Parathyroid adenoma (tissue), 2 donors: ENCODE measurements around the gene PDIA5.

Source experiments
- H2AFZ ChIP-seq: fragments of 300-600 bp; sonication (generic); one replicate; pipeline ENCODE4 v1.7.0; 2017; ENCODE audit warnings: antibody characterized with exemption, mild to moderate bottlenecking
- H3K27ac ChIP-seq: fragments of 300-600 bp; sonication (generic); one replicate; pipeline ENCODE4 v1.7.0; 2017
- H3K27me3 ChIP-seq: fragments of 300-600 bp; sonication (generic); one replicate; pipeline ENCODE4 v1.7.0; 2017; ENCODE audit warnings: low read length; ENCODE audit not compliant: control insufficient read depth, insufficient read depth
- H3K36me3 ChIP-seq: fragments of 300-600 bp; sonication (generic); one replicate; pipeline ENCODE4 v1.7.0; 2017; ENCODE audit warnings: low read length; ENCODE audit not compliant: control insufficient read depth, insufficient read depth
- H3K4me1 ChIP-seq: fragments of 300-600 bp; sonication (generic); one replicate; pipeline ENCODE4 v1.7.0; 2017; ENCODE audit warnings: control low read depth
- H3K4me2 ChIP-seq: fragments of 300-600 bp; sonication (generic); one replicate; pipeline ENCODE4 v1.7.0; 2017; ENCODE audit warnings: low read length
- H3K4me3 ChIP-seq: fragments of 300-600 bp; sonication (generic); one replicate; pipeline ENCODE4 v1.7.0; 2017; ENCODE audit warnings: low read depth, low read length
- H3K79me2 ChIP-seq: fragments of 300-600 bp; sonication (generic); one replicate; pipeline ENCODE4 v1.7.0; 2017; ENCODE audit warnings: control low read depth
- H3K9ac ChIP-seq: fragments of 300-600 bp; sonication (generic); one replicate; pipeline ENCODE4 v1.7.0; 2017; ENCODE audit warnings: mild to moderate bottlenecking
- H3K9me3 ChIP-seq: fragments of 300-600 bp; sonication (generic); one replicate; pipeline ENCODE4 v1.7.0; 2017; ENCODE audit warnings: low read length; ENCODE audit not compliant: control insufficient read depth
- CTCF ChIP-seq: fragments of 300-600 bp; sonication (generic); IDR thresholded peaks from one replicate; pipeline ENCODE4 v1.7.0; 2017; ENCODE audit warnings: antibody characterized with exemption, mild to moderate bottlenecking
- donor health status: primary hyperparathyroidism.

Gene PDIA5

GRCh38 chr3:123060054-123060453, 6.8 kb upstream of the PDIA5 start:
- H3K9ac ChIP-seq: no peak overlapping the region
- H3K9me3 ChIP-seq: no peaks in the 10 kb centered on the region
- no peak overlapping the region for H2AFZ ChIP-seq
- no peak for TF ChIP-seq CTCF
- no peak overlapping the region for H3K4me2 ChIP-seq
- no peak overlapping the region for H3K27ac ChIP-seq
- H3K36me3 ChIP-seq: no peaks in the 10 kb centered on the region
- no peaks in the 10 kb centered on the region for H3K27me3 ChIP-seq
- no peaks in the 10 kb centered on the region for H3K79me2 ChIP-seq
- no peaks in the 10 kb centered on the region for H3K4me1 ChIP-seq
- H3K4me3 ChIP-seq: no peak overlapping the region

GRCh38 chr3:123061856-123062255, 5.0 kb upstream of the PDIA5 start:
- no peaks in the 10 kb centered on the region for H3K9me3 ChIP-seq
- no peak overlapping the region for H3K4me2 ChIP-seq
- H3K27ac ChIP-seq: no peak overlapping the region
- H3K27me3 ChIP-seq: no peaks in the 10 kb centered on the region
- no peak overlapping the region for H2AFZ ChIP-seq
- H3K4me3 ChIP-seq: no peak overlapping the region
- no peaks in the 10 kb centered on the region for H3K36me3 ChIP-seq
- no peak overlapping the region for H3K9ac ChIP-seq
- H3K79me2 ChIP-seq: peaks cover 2% of the 10 kb centered on the region
- no peaks in the 10 kb centered on the region for H3K4me1 ChIP-seq
- no peak for TF ChIP-seq CTCF

- no peaks in the 10 kb centered on the region for H3K9me3 ChIP-seq
- no peak overlapping the region for H3K4me2 ChIP-seq
- no peak for TF ChIP-seq CTCF
- no peak overlapping the region for H2AFZ ChIP-seq
- H3K36me3 ChIP-seq: no peaks in the 10 kb centered on the region
- H3K79me2 ChIP-seq: peaks cover 7% of the 10 kb centered on the region
- no peak overlapping the region for H3K27ac ChIP-seq
- H3K4me1 ChIP-seq: no peaks in the 10 kb centered on the region
- no peaks in the 10 kb centered on the region for H3K27me3 ChIP-seq
- H3K4me3 ChIP-seq: no peak overlapping the region
- H3K9ac ChIP-seq: no peak overlapping the region
Observed at GRCh38 chr3:123063034-123063433, 3.8 kb upstream of the PDIA5 start.

- H3K4me3 ChIP-seq: no peak overlapping the region
- no peak overlapping the region for H2AFZ ChIP-seq
- H3K79me2 ChIP-seq: peaks cover 10% of the 10 kb centered on the region
- H3K9ac ChIP-seq: no peak overlapping the region
- H3K27ac ChIP-seq: no peak overlapping the region
- no peaks in the 10 kb centered on the region for H3K36me3 ChIP-seq
- H3K4me1 ChIP-seq: no peaks in the 10 kb centered on the region
- H3K4me2 ChIP-seq: no peak overlapping the region
- TF ChIP-seq CTCF: no peak
- no peaks in the 10 kb centered on the region for H3K9me3 ChIP-seq
- no peaks in the 10 kb centered on the region for H3K27me3 ChIP-seq
Observed at GRCh38 chr3:123064506-123064905, 2.3 kb upstream of the PDIA5 start.

GRCh38 chr3:123064914-123065313, 1.9 kb upstream of the PDIA5 start:
- no peaks in the 10 kb centered on the region for H3K9me3 ChIP-seq
- no peaks in the 10 kb centered on the region for H3K27me3 ChIP-seq
- H3K4me2 ChIP-seq: no peak overlapping the region
- no peak overlapping the region for H3K4me3 ChIP-seq
- H3K36me3 ChIP-seq: no peaks in the 10 kb centered on the region
- no peak overlapping the region for H2AFZ ChIP-seq
- no peak overlapping the region for H3K9ac ChIP-seq
- peaks cover 10% of the 10 kb centered on the region for H3K79me2 ChIP-seq
- H3K4me1 ChIP-seq: no peaks in the 10 kb centered on the region
- no peak for TF ChIP-seq CTCF
- no peak overlapping the region for H3K27ac ChIP-seq
